BE2C (cell line): ENCODE results near the gene WAS.

Experiments
- DNase-seq: peaks from one replicate; pipeline ENCODE4 v3.0.0-alpha.2; 2020
- H3K27me3 ChIP-seq: fragments of 250-450 bp; sonication (Bioruptor Pico); 2 replicates; pipeline ENCODE4 v1.5.1; 2020; ENCODE audit warnings: mild to moderate bottlenecking
- H3K36me3 ChIP-seq: fragments of 250-450 bp; sonication (Bioruptor Pico); 2 replicates; pipeline ENCODE4 v1.5.1; 2020; ENCODE audit warnings: mild to moderate bottlenecking
- H3K4me1 ChIP-seq: fragments of 250-450 bp; sonication (Bioruptor Pico); 2 replicates; pipeline ENCODE4 v1.5.1; 2020
- H3K4me3 ChIP-seq: 2 replicates; pipeline ENCODE4 v1.5.1; 2011; ENCODE audit warnings: low read depth, low read length
- H3K9me3 ChIP-seq: fragments of 250-450 bp; sonication (Bioruptor Pico); 2 replicates; pipeline ENCODE4 v1.5.1; 2020
- CTCF ChIP-seq: IDR thresholded peaks from 2 replicates; pipeline ENCODE4 v1.5.1; 2012; ENCODE audit warnings: mild to moderate bottlenecking, low read depth, low read length

Gene WAS

GRCh38 chrX:48709522-48710112, 26.0 kb downstream of the WAS start:
- no peak for TF ChIP-seq CTCF
- no peak overlapping the region for H3K4me3 ChIP-seq
- no peaks in the 10 kb centered on the region for H3K9me3 ChIP-seq
- H3K27me3 ChIP-seq = no peaks in the 10 kb centered on the region
- H3K36me3 ChIP-seq = no peaks in the 10 kb centered on the region; the same call in 1 of the 2 replicates
- no peak for DNase-seq
- H3K4me1 ChIP-seq = no peaks in the 10 kb centered on the region

GRCh38 chrX:48711162-48711928, 27.7 kb downstream of the WAS start:
- H3K9me3 ChIP-seq = no peaks in the 10 kb centered on the region
- DNase-seq = no peak
- H3K27me3 ChIP-seq = no peaks in the 10 kb centered on the region
- no peaks in the 10 kb centered on the region for H3K4me1 ChIP-seq
- no peak overlapping the region for H3K4me3 ChIP-seq
- no peaks in the 10 kb centered on the region; the same call in 1 of the 2 replicates for H3K36me3 ChIP-seq
- TF ChIP-seq CTCF = no peak

GRCh38 chrX:48711929-48712505, 28.4 kb downstream of the WAS start:
- no peaks in the 10 kb centered on the region for H3K9me3 ChIP-seq
- DNase-seq = no peak
- no peak overlapping the region for H3K4me3 ChIP-seq
- no peaks in the 10 kb centered on the region; the same call in 1 of the 2 replicates for H3K36me3 ChIP-seq
- H3K27me3 ChIP-seq = no peaks in the 10 kb centered on the region
- TF ChIP-seq CTCF = no peak
- H3K4me1 ChIP-seq = no peaks in the 10 kb centered on the region

- no peak overlapping the region for H3K4me3 ChIP-seq
- H3K4me1 ChIP-seq = no peaks in the 10 kb centered on the region
- TF ChIP-seq CTCF = no peak
Observed at GRCh38 chrX:48713847-48714246, 30.2 kb downstream of the WAS start.

GRCh38 chrX:48714573-48714972, 31.0 kb downstream of the WAS start:
- TF ChIP-seq CTCF = no peak
- Histone ChIP-seq H3K9me3 (no peaks in the 10 kb centered on the region), H3K27me3 (no peaks in the 10 kb centered on the region), H3K36me3 (no peaks in the 10 kb centered on the region), H3K4me1 (no peaks in the 10 kb centered on the region), H3K4me3 (no peak overlapping the region)
- DNase-seq = no peak

More at GRCh38 chrX:48713847-48714246, 30.2 kb downstream of the WAS start:
- Histone ChIP-seq H3K9me3 (no peaks in the 10 kb centered on the region), H3K27me3 (no peaks in the 10 kb centered on the region), H3K36me3 (no peaks in the 10 kb centered on the region)
- no peak for DNase-seq

GRCh38 chrX:48715072-48715471, 31.5 kb downstream of the WAS start:
- no peak for DNase-seq
- no peaks in the 10 kb centered on the region for H3K27me3 ChIP-seq
- H3K4me3 ChIP-seq = no peak overlapping the region
- no peaks in the 10 kb centered on the region for H3K9me3 ChIP-seq
- TF ChIP-seq CTCF = no peak
- H3K4me1 ChIP-seq = no peaks in the 10 kb centered on the region
- H3K36me3 ChIP-seq = no peaks in the 10 kb centered on the region
